Fibroblast of pulmonary artery (primary cell): ENCODE results near the gene CCT2.

Experiments used
- DNase-seq: peaks from one replicate; pipeline ENCODE4 v3.0.0-alpha.2; 2010; ENCODE audit warnings: low read depth
- H3K4me3 ChIP-seq: replicated peaks from 2 replicates; pipeline ENCODE4 v1.5.1; 2011; ENCODE audit warnings: low read depth, mild to moderate bottlenecking, control low read depth, low read length, moderate library complexity
- CTCF ChIP-seq: IDR thresholded peaks from 2 replicates; pipeline ENCODE4 v1.5.1; 2011; ENCODE audit warnings: mild to moderate bottlenecking, control low read depth, low read length, inconsistent platforms; ENCODE audit errors: missing control alignments

CCT2 gene

GRCh38 chr12:69585189-69586062, at the start of gene CCT2:
CCT2 (plus strand) TSS chr12:69585459; CDS start chr12:69585522, 63 bp downstream.
- peak within 1 kb of the TSS; percentile 98 for H3K4me3 ChIP-seq
- DNase-seq = peak; percentile 96
- TF ChIP-seq CTCF = peak; percentile 42

GRCh38 chr12:69540987-69541386, 44.3 kb upstream of the CCT2 start:
- DNase-seq = peak; percentile 47
- no peak overlapping the region for H3K4me3 ChIP-seq
- no peak for TF ChIP-seq CTCF

- no peak overlapping the region for H3K4me3 ChIP-seq
- no peak for DNase-seq
- no peak for TF ChIP-seq CTCF
Observed at GRCh38 chr12:69544087-69544486, 41.2 kb upstream of the CCT2 start.

- no peak overlapping the region for H3K4me3 ChIP-seq
- no peak for TF ChIP-seq CTCF
- no peak for DNase-seq
Observed at GRCh38 chr12:69545081-69545480, 40.2 kb upstream of the CCT2 start.

GRCh38 chr12:69546693-69547438, 38.4 kb upstream of the CCT2 start:
- no peak for TF ChIP-seq CTCF
- DNase-seq = no peak
- no peak overlapping the region for H3K4me3 ChIP-seq

GRCh38 chr12:69548687-69549086, 36.6 kb upstream of the CCT2 start:
- no peak for TF ChIP-seq CTCF
- no peak for DNase-seq
- no peak overlapping the region for H3K4me3 ChIP-seq
